H1 (cell line): ENCODE measurements around the gene DGKZ. TPM values are rescaled to one million over a fixed set of nuclear protein-coding genes. Genes with fewer than 3 reads are reported as not detected.
A peak's percentile ranks its signal among the peaks of the same experiment; 100 is the strongest.

ENCODE experiments used
- ASH2L ChIP-seq: fragments of 200-600, 300-600 bp; sonication (generic); IDR thresholded peaks from one replicate; pipeline ENCODE4 v1.7.1; 2017; ENCODE audit warnings: low read length
- EGR1 ChIP-seq: IDR thresholded peaks from 2 replicates; pipeline ENCODE4 v1.6.1; 2011; ENCODE audit warnings: low read depth, low read length, borderline replicate concordance
- EP300 ChIP-seq, 2 experiments: IDR thresholded peaks; 1 replicate in 1 of 2; 2 replicates in 1 of 2; pipeline ENCODE4 v1.6.1; 2011 to 2012; ENCODE audit warnings: low read depth in 2 of 2, low read length in 2 of 2, mild to moderate bottlenecking in 2 of 2, borderline replicate concordance in 1 of 2, inconsistent platforms in 1 of 2, moderate library complexity in 1 of 2
- NANOG ChIP-seq: IDR thresholded peaks from 2 replicates; pipeline ENCODE4 v1.6.1; 2011; ENCODE audit warnings: low read length, low read depth, mild to moderate bottlenecking, inconsistent platforms; ENCODE audit not compliant: insufficient read depth, poor library complexity, severe bottlenecking
- RAD21 ChIP-seq, 2 experiments: IDR thresholded peaks in 1 of 2; conservative IDR thresholded peaks in 1 of 2; 2 replicates each; pipeline ENCODE4 v1.6.1; 2011; ENCODE audit warnings: low read depth in 2 of 2, low read length in 2 of 2, improper control_type of control experiment in 1 of 2, inconsistent platforms in 1 of 2, mild to moderate bottlenecking in 1 of 2, moderate library complexity in 1 of 2
- RFX5 ChIP-seq: IDR thresholded peaks from 2 replicates; pipeline ENCODE4 v1.6.1; 2011; ENCODE audit warnings: low read depth, low read length, improper control_type of control experiment, borderline replicate concordance
- SUZ12 ChIP-seq: fragments of 200-600 bp; sonication (generic); IDR thresholded peaks from 2 replicates; pipeline ENCODE4 v1.6.1; 2012; ENCODE audit warnings: mild to moderate bottlenecking, inconsistent platforms, low read length, moderate library complexity, mixed read lengths
- TCF12 ChIP-seq: IDR thresholded peaks from 2 replicates; pipeline ENCODE4 v1.6.1; 2011; ENCODE audit warnings: low read depth, mild to moderate bottlenecking, low read length
- polyA plus RNA-seq, 7 experiments: library from polyadenylated mRNA; depleted of rRNA in 3 of 7; stranded (reverse) in 5 of 7; unstranded in 2 of 7; fragments of >200 nt in 5 of 7; fragments of 200-250 nt in 2 of 7; gene quantifications; 1 replicate in 5 of 7; 2 replicates in 1 of 7; 4 replicates in 1 of 7; pipeline versions ENCODE4 v1.2.1 to v1.2.3, GENCODE V29; 2011 to 2013; ENCODE audit warnings: missing spikeins in 2 of 7, mixed read lengths in 2 of 7
- total RNA-seq: library from RNA; stranded (reverse); fragmentation: NEBNext Ultra II Directional; extraction: Animal tissue kit (Norgen Biotek cat#: 25700); gene quantifications from 2 replicates; pipeline ENCODE4 v1.2.1, GENCODE V29; 2021
- TF ChIP-seq, protein P1 (sequence below): fragments of 300-600 bp; sonication (generic); IDR thresholded peaks from 2 replicates; pipeline ENCODE4 v1.7.1; 2012; ENCODE audit warnings: low read length, moderate library complexity, mild to moderate bottlenecking, inconsistent platforms; ENCODE audit not compliant: insufficient replicate concordance

The DGKZ gene
- total and polyA plus RNA-seq, 2 of the 8 experiments (the other 6 are each of a cell fraction or from before 2014, with no cell fraction given): 84.4 to 184 TPM

DNA sequence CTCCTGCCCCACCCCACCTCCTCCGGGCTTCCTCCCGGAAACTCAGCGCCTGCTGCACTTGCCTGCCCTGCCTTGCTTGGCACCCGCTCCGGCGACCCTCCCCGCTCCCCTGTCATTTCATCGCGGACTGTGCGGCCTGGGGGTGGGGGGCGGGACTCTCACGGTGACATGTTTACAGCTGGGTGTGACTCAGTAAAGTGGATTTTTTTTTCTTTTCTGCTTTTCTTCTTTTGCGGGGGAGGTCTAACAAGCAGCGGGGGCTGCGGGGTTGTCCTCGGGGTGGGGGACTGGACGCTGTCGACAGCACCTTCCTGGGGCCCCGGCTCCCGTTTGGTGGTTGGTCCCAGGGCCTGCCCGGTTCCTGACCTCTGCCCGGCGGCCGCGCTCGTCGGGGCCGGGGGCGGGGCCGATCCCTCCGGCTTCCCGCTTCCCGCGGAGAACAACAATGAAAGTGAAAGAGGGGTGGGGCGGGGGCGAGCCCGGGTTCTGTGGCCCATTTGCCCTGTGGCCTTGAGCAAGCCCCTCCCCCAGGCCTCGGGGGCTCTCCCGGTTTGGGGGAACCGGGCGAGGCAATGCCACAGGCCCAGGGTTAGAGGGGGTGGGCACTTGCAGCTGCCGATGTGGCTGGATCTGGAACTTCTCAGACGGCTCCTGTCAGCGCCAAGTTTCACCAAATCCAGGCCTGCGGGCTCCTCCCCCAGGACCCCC is 33.2 kb downstream of the DGKZ start (continued):
- TF ChIP-seq, protein P1, sequence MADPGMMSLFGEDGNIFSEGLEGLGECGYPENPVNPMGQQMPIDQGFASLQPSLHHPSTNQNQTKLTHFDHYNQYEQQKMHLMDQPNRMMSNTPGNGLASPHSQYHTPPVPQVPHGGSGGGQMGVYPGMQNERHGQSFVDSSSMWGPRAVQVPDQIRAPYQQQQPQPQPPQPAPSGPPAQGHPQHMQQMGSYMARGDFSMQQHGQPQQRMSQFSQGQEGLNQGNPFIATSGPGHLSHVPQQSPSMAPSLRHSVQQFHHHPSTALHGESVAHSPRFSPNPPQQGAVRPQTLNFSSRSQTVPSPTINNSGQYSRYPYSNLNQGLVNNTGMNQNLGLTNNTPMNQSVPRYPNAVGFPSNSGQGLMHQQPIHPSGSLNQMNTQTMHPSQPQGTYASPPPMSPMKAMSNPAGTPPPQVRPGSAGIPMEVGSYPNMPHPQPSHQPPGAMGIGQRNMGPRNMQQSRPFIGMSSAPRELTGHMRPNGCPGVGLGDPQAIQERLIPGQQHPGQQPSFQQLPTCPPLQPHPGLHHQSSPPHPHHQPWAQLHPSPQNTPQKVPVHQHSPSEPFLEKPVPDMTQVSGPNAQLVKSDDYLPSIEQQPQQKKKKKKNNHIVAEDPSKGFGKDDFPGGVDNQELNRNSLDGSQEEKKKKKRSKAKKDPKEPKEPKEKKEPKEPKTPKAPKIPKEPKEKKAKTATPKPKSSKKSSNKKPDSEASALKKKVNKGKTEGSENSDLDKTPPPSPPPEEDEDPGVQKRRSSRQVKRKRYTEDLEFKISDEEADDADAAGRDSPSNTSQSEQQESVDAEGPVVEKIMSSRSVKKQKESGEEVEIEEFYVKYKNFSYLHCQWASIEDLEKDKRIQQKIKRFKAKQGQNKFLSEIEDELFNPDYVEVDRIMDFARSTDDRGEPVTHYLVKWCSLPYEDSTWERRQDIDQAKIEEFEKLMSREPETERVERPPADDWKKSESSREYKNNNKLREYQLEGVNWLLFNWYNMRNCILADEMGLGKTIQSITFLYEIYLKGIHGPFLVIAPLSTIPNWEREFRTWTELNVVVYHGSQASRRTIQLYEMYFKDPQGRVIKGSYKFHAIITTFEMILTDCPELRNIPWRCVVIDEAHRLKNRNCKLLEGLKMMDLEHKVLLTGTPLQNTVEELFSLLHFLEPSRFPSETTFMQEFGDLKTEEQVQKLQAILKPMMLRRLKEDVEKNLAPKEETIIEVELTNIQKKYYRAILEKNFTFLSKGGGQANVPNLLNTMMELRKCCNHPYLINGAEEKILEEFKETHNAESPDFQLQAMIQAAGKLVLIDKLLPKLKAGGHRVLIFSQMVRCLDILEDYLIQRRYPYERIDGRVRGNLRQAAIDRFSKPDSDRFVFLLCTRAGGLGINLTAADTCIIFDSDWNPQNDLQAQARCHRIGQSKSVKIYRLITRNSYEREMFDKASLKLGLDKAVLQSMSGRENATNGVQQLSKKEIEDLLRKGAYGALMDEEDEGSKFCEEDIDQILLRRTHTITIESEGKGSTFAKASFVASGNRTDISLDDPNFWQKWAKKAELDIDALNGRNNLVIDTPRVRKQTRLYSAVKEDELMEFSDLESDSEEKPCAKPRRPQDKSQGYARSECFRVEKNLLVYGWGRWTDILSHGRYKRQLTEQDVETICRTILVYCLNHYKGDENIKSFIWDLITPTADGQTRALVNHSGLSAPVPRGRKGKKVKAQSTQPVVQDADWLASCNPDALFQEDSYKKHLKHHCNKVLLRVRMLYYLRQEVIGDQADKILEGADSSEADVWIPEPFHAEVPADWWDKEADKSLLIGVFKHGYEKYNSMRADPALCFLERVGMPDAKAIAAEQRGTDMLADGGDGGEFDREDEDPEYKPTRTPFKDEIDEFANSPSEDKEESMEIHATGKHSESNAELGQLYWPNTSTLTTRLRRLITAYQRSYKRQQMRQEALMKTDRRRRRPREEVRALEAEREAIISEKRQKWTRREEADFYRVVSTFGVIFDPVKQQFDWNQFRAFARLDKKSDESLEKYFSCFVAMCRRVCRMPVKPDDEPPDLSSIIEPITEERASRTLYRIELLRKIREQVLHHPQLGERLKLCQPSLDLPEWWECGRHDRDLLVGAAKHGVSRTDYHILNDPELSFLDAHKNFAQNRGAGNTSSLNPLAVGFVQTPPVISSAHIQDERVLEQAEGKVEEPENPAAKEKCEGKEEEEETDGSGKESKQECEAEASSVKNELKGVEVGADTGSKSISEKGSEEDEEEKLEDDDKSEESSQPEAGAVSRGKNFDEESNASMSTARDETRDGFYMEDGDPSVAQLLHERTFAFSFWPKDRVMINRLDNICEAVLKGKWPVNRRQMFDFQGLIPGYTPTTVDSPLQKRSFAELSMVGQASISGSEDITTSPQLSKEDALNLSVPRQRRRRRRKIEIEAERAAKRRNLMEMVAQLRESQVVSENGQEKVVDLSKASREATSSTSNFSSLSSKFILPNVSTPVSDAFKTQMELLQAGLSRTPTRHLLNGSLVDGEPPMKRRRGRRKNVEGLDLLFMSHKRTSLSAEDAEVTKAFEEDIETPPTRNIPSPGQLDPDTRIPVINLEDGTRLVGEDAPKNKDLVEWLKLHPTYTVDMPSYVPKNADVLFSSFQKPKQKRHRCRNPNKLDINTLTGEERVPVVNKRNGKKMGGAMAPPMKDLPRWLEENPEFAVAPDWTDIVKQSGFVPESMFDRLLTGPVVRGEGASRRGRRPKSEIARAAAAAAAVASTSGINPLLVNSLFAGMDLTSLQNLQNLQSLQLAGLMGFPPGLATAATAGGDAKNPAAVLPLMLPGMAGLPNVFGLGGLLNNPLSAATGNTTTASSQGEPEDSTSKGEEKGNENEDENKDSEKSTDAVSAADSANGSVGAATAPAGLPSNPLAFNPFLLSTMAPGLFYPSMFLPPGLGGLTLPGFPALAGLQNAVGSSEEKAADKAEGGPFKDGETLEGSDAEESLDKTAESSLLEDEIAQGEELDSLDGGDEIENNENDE: no peak
- TF ChIP-seq RFX5 (no peak), EGR1 (no peak), ASH2L (peak; percentile 50), NANOG (no peak), RAD21 (IDR thresholded peaks at IDR 0.05 in 1 of 2, conservative IDR thresholded peaks at IDR 0.05 in 1 of 2; ENCODE audit: low read depth in 2 of 2, low read length in 2 of 2) (no peak), EP300 (IDR thresholded peaks at IDR 0.05; ENCODE audit: borderline replicate concordance in 1 of 2, low read depth in 2 of 2, low read length in 2 of 2) (peak in 1 of 2 experiments; percentile 25; a peak in 1 of 3 replicates), SUZ12 (no peak), TCF12 (no peak)
- TF ChIP-seq, all 59 proteins: peak for 8
